ENCODE results near the gene PAQR4. TPM values are rescaled to one million over a fixed set of nuclear protein-coding genes. Genes with fewer than 3 reads are reported as not detected.

PAQR4 gene
- total and polyA plus RNA-seq, 2 of the 13 experiments (the other 11 are each of a cell fraction or from before 2014, with no cell fraction given), result 15.9 to 24.8 TPM

DNA sequence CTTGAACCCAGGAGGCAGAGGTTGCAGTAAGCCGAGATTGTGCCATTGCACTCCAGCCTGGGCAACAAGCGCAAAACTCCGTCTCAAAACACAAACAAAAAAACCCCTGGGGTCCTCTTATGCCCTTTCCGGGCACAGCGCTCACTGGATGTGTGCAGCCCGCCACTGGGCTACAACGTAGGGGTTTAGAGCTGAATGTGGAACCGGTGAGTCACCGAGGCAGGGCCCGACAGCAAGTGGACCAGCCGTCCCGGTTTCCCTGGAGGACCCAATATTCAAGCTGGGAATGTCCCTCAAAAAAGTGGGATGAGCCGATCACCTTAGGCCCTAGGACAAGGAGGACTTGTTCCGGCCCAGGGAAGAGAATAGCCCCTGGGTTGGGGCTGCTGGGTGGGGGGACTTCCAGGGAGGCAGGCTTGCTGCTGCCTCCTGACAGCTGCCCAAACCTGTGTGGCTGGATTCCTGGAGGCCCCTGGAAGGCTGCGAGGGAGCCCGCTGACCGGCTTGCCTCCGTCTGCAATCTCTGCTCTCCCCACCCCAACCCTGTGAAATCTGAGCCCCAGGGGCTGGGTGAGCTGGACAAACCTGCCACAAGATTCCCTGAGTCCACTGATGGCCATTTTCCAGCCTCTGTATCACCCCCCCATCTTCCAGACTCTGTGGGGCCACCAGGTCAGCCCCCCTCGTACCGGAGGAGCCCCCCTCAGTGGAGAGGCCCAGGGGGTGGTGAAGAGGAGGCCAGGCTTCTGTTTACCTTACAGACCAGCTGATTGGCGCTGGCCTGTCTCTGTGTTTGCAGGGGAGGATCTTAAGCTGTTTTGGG is 40.6 kb downstream of the PAQR4 start (continued):
- TF ChIP-seq, protein P1, sequence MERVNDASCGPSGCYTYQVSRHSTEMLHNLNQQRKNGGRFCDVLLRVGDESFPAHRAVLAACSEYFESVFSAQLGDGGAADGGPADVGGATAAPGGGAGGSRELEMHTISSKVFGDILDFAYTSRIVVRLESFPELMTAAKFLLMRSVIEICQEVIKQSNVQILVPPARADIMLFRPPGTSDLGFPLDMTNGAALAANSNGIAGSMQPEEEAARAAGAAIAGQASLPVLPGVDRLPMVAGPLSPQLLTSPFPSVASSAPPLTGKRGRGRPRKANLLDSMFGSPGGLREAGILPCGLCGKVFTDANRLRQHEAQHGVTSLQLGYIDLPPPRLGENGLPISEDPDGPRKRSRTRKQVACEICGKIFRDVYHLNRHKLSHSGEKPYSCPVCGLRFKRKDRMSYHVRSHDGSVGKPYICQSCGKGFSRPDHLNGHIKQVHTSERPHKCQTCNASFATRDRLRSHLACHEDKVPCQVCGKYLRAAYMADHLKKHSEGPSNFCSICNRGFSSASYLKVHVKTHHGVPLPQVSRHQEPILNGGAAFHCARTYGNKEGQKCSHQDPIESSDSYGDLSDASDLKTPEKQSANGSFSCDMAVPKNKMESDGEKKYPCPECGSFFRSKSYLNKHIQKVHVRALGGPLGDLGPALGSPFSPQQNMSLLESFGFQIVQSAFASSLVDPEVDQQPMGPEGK (CRISPR knock-in tag; IDR thresholded peaks at IDR 0.05), result peak; percentile 86; the same call in 1 of the 2 replicates
- peak; percentile 29 for TF ChIP-seq HNRNPLL (IDR thresholded peaks at IDR 0.05; ENCODE audit: low read depth, low read length, poor library complexity, severe bottlenecking)
- no peak for TF ChIP-seq FOXP1 (IDR thresholded peaks at IDR 0.05)
- no peak for TF ChIP-seq FOXP1 (CRISPR knock-in tag; IDR thresholded peaks at IDR 0.05)
- no peak for TF ChIP-seq ZNF138 (CRISPR knock-in tag; IDR thresholded peaks at IDR 0.05; ENCODE audit: low read depth)
- no peak for TF ChIP-seq RAD51 (IDR thresholded peaks at IDR 0.05; ENCODE audit: borderline replicate concordance)
- peak; percentile 39; the same call in 1 of the 2 replicates for TF ChIP-seq TBX2 (CRISPR knock-in tag; IDR thresholded peaks at IDR 0.05; ENCODE audit: borderline replicate concordance)
- TF ChIP-seq NCOA2 (CRISPR knock-in tag; IDR thresholded peaks at IDR 0.05), result no peak; the same call in 1 of the 2 replicates
- TF ChIP-seq, protein P2, sequence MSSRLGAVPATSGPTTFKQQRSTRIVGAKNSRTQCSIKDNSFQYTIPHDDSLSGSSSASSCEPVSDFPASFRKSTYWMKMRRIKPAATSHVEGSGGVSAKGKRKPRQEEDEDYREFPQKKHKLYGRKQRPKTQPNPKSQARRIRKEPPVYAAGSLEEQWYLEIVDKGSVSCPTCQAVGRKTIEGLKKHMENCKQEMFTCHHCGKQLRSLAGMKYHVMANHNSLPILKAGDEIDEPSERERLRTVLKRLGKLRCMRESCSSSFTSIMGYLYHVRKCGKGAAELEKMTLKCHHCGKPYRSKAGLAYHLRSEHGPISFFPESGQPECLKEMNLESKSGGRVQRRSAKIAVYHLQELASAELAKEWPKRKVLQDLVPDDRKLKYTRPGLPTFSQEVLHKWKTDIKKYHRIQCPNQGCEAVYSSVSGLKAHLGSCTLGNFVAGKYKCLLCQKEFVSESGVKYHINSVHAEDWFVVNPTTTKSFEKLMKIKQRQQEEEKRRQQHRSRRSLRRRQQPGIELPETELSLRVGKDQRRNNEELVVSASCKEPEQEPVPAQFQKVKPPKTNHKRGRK (CRISPR knock-in tag; IDR thresholded peaks at IDR 0.05), result no peak
- no peak for TF ChIP-seq FOXA3 (CRISPR knock-in tag; IDR thresholded peaks at IDR 0.05)
- TF ChIP-seq ZNF296 (CRISPR knock-in tag; conservative IDR thresholded peaks at IDR 0.05), result 0 out of 2 replicates have a peak, but pooled peaks have one; percentile 26
- TF ChIP-seq, protein P3, sequence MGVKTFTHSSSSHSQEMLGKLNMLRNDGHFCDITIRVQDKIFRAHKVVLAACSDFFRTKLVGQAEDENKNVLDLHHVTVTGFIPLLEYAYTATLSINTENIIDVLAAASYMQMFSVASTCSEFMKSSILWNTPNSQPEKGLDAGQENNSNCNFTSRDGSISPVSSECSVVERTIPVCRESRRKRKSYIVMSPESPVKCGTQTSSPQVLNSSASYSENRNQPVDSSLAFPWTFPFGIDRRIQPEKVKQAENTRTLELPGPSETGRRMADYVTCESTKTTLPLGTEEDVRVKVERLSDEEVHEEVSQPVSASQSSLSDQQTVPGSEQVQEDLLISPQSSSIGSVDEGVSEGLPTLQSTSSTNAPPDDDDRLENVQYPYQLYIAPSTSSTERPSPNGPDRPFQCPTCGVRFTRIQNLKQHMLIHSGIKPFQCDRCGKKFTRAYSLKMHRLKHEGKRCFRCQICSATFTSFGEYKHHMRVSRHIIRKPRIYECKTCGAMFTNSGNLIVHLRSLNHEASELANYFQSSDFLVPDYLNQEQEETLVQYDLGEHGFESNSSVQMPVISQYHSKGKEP (CRISPR knock-in tag; IDR thresholded peaks at IDR 0.05), result no peak
- no peak for TF ChIP-seq ZNF382 (CRISPR knock-in tag; IDR thresholded peaks at IDR 0.05; ENCODE audit: borderline replicate concordance)
- no peak for TF ChIP-seq ZSCAN9 (CRISPR knock-in tag; IDR thresholded peaks at IDR 0.05; ENCODE audit: borderline replicate concordance)
- TF ChIP-seq BRCA1 (CRISPR knock-in tag; IDR thresholded peaks at IDR 0.05), result no peak
- no peak for TF ChIP-seq ZNF263 (CRISPR knock-in tag; IDR thresholded peaks at IDR 0.05)
- TF ChIP-seq, protein P4, sequence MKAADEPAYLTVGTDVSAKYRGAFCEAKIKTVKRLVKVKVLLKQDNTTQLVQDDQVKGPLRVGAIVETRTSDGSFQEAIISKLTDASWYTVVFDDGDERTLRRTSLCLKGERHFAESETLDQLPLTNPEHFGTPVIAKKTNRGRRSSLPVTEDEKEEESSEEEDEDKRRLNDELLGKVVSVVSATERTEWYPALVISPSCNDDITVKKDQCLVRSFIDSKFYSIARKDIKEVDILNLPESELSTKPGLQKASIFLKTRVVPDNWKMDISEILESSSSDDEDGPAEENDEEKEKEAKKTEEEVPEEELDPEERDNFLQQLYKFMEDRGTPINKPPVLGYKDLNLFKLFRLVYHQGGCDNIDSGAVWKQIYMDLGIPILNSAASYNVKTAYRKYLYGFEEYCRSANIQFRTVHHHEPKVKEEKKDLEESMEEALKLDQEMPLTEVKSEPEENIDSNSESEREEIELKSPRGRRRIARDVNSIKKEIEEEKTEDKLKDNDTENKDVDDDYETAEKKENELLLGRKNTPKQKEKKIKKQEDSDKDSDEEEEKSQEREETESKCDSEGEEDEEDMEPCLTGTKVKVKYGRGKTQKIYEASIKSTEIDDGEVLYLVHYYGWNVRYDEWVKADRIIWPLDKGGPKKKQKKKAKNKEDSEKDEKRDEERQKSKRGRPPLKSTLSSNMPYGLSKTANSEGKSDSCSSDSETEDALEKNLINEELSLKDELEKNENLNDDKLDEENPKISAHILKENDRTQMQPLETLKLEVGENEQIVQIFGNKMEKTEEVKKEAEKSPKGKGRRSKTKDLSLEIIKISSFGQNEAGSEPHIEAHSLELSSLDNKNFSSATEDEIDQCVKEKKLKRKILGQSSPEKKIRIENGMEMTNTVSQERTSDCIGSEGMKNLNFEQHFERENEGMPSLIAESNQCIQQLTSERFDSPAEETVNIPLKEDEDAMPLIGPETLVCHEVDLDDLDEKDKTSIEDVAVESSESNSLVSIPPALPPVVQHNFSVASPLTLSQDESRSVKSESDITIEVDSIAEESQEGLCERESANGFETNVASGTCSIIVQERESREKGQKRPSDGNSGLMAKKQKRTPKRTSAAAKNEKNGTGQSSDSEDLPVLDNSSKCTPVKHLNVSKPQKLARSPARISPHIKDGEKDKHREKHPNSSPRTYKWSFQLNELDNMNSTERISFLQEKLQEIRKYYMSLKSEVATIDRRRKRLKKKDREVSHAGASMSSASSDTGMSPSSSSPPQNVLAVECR (CRISPR knock-in tag; IDR thresholded peaks at IDR 0.05; ENCODE audit: borderline replicate concordance), result no peak
- no peak for TF ChIP-seq NR3C1 (CRISPR knock-in tag; IDR thresholded peaks at IDR 0.05)
- TF ChIP-seq HOXD1 (CRISPR knock-in tag; IDR thresholded peaks at IDR 0.05), result no peak
- no peak for TF ChIP-seq EZH2 (conservative IDR thresholded peaks at IDR 0.05; ENCODE audit: low read depth, low read length)
- 0 out of 2 replicates have a peak, but pooled peaks have one; percentile 31 for TF ChIP-seq MXD4 (CRISPR knock-in tag; IDR thresholded peaks at IDR 0.05)
